ENCODE results near the gene GNAQ. TPM values are rescaled to one million over a fixed set of nuclear protein-coding genes. Genes with fewer than 3 reads are reported as not detected.

Gene GNAQ
- total and polyA plus RNA-seq, 2 experiments from 2014 or later: 21.1 to 43.1 TPM

DNA sequence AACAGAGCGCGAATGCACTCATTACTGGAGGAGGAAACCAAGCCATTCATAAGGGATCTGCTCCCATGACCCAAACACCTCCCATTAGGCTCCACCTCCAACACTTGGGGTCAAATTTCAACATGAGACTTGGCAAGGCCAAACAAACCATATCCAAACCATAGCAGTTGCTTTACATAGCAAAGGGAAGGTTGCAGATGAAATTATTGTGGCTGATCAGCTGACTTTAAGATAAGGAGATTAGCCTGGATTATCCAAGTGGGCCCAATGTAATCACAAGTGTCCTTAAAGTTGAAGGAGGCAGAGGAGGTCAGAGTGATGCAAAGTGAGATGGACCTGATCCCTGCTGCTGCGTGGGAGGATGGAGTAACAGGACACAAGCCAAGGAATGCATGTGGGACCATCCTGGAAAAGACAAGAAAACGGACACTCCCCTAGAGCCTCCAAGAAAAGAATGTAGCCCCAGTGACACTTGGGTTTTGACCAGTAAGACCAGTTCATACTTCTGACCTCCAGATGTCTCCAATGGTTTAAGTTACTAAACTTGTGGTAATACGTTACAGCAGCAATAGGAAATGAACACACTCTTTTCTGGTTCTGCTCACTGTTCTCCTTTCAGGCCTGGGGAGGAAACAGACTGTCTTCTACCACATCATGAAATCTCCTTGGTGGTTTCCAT is 167.3 kb downstream of the GNAQ start:
- TF ChIP-seq CREB1 (CRISPR knock-in tag; IDR thresholded peaks at IDR 0.05; ENCODE audit: low read depth) (no peak), EZH2 (IDR thresholded peaks at IDR 0.05; ENCODE audit: low read depth, unreplicated experiment) (no peak), ZNF331 (CRISPR knock-in tag; IDR thresholded peaks at IDR 0.05; ENCODE audit: low read depth) (no peak), EZH2phosphoT487 (IDR thresholded peaks at IDR 0.05; ENCODE audit: unreplicated experiment) (no peak), ZNF114 (CRISPR knock-in tag; IDR thresholded peaks at IDR 0.05) (no peak), REST (IDR thresholded peaks at IDR 0.05; ENCODE audit: unreplicated experiment) (no peak)
- TF ChIP-seq, protein P1, sequence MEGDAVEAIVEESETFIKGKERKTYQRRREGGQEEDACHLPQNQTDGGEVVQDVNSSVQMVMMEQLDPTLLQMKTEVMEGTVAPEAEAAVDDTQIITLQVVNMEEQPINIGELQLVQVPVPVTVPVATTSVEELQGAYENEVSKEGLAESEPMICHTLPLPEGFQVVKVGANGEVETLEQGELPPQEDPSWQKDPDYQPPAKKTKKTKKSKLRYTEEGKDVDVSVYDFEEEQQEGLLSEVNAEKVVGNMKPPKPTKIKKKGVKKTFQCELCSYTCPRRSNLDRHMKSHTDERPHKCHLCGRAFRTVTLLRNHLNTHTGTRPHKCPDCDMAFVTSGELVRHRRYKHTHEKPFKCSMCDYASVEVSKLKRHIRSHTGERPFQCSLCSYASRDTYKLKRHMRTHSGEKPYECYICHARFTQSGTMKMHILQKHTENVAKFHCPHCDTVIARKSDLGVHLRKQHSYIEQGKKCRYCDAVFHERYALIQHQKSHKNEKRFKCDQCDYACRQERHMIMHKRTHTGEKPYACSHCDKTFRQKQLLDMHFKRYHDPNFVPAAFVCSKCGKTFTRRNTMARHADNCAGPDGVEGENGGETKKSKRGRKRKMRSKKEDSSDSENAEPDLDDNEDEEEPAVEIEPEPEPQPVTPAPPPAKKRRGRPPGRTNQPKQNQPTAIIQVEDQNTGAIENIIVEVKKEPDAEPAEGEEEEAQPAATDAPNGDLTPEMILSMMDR (conservative IDR thresholded peaks at IDR 0.05; ENCODE audit: low read depth in 2 of 2): no peak
- TF ChIP-seq, protein P2, sequence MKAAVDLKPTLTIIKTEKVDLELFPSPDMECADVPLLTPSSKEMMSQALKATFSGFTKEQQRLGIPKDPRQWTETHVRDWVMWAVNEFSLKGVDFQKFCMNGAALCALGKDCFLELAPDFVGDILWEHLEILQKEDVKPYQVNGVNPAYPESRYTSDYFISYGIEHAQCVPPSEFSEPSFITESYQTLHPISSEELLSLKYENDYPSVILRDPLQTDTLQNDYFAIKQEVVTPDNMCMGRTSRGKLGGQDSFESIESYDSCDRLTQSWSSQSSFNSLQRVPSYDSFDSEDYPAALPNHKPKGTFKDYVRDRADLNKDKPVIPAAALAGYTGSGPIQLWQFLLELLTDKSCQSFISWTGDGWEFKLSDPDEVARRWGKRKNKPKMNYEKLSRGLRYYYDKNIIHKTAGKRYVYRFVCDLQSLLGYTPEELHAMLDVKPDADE (IDR thresholded peaks at IDR 0.05): no peak
- TF ChIP-seq, protein P3, sequence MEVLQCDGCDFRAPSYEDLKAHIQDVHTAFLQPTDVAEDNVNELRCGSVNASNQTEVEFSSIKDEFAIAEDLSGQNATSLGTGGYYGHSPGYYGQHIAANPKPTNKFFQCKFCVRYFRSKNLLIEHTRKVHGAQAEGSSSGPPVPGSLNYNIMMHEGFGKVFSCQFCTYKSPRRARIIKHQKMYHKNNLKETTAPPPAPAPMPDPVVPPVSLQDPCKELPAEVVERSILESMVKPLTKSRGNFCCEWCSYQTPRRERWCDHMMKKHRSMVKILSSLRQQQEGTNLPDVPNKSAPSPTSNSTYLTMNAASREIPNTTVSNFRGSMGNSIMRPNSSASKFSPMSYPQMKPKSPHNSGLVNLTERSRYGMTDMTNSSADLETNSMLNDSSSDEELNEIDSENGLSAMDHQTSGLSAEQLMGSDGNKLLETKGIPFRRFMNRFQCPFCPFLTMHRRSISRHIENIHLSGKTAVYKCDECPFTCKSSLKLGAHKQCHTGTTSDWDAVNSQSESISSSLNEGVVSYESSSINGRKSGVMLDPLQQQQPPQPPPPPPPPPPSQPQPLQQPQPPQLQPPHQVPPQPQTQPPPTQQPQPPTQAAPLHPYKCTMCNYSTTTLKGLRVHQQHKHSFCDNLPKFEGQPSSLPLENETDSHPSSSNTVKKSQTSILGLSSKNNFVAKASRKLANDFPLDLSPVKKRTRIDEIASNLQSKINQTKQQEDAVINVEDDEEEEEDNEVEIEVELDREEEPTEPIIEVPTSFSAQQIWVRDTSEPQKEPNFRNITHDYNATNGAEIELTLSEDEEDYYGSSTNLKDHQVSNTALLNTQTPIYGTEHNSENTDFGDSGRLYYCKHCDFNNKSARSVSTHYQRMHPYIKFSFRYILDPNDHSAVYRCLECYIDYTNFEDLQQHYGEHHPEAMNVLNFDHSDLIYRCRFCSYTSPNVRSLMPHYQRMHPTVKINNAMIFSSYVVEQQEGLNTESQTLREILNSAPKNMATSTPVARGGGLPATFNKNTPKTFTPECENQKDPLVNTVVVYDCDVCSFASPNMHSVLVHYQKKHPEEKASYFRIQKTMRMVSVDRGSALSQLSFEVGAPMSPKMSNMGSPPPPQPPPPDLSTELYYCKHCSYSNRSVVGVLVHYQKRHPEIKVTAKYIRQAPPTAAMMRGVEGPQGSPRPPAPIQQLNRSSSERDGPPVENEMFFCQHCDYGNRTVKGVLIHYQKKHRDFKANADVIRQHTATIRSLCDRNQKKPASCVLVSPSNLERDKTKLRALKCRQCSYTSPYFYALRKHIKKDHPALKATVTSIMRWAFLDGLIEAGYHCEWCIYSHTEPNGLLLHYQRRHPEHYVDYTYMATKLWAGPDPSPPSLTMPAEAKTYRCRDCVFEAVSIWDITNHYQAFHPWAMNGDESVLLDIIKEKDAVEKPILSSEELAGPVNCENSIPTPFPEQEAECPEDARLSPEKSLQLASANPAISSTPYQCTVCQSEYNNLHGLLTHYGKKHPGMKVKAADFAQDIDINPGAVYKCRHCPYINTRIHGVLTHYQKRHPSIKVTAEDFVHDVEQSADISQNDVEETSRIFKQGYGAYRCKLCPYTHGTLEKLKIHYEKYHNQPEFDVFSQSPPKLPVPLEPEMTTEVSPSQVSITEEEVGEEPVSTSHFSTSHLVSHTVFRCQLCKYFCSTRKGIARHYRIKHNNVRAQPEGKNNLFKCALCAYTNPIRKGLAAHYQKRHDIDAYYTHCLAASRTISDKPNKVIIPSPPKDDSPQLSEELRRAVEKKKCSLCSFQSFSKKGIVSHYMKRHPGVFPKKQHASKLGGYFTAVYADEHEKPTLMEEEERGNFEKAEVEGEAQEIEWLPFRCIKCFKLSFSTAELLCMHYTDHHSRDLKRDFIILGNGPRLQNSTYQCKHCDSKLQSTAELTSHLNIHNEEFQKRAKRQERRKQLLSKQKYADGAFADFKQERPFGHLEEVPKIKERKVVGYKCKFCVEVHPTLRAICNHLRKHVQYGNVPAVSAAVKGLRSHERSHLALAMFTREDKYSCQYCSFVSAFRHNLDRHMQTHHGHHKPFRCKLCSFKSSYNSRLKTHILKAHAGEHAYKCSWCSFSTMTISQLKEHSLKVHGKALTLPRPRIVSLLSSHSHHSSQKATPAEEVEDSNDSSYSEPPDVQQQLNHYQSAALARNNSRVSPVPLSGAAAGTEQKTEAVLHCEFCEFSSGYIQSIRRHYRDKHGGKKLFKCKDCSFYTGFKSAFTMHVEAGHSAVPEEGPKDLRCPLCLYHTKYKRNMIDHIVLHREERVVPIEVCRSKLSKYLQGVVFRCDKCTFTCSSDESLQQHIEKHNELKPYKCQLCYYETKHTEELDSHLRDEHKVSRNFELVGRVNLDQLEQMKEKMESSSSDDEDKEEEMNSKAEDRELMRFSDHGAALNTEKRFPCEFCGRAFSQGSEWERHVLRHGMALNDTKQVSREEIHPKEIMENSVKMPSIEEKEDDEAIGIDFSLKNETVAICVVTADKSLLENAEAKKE (CRISPR knock-in tag; IDR thresholded peaks at IDR 0.05): no peak
- Histone ChIP-seq H3K27me3 (ENCODE audit: insufficient read depth) (no peaks in the 10 kb centered on the region), H3F3A (replicated peaks; ENCODE audit: low read depth) (no peaks in the 10 kb centered on the region), H3K79me2 (replicated peaks; ENCODE audit: insufficient read depth) (0 out of 2 replicates have a peak, but pooled peaks cover 15% of the 10 kb centered on the region), H4K20me1 (replicated peaks; ENCODE audit: insufficient read depth) (no peaks in the 10 kb centered on the region; the same call in 1 of the 2 replicates), H2AFZ (no peak overlapping the region), H3K9me2 (ENCODE audit: insufficient read depth) (no peaks in the 10 kb centered on the region), H3K36me3 (ENCODE audit: insufficient read depth) (no peaks in the 10 kb centered on the region; the same call in 1 of the 2 replicates), H3K4me1 (ENCODE audit: insufficient read depth) (no peaks in the 10 kb centered on the region), H3K27ac (ENCODE audit: low read depth) (no peak overlapping the region), H3K4me2 (no peak overlapping the region), H3K4me3 (no peak overlapping the region)
- Mint-ChIP-seq H3K36me3 (ENCODE audit: low read depth) (peaks cover 51% of the 10 kb centered on the region), H3K9me3 (peaks cover 45% of the 10 kb centered on the region), H3K27ac (no peak overlapping the region), H3K27me3 (ENCODE audit: insufficient read depth, low read depth, poor library complexity) (peaks cover 13% of the 10 kb centered on the region), H3K4me1 (no peaks in the 10 kb centered on the region), H3K4me3 (no peak overlapping the region)
- no peak for DNase-seq (ENCODE audit: low spot score)
- no peak for ATAC-seq
